Stimulated activated CD4-positive, alpha-beta T cell treated with anti-CD3 and anti-CD28 coated beads, TNF-alpha, amount 100 ng/mL, for 48 hours (primary cell): ENCODE results near the gene USP48.
"Not testable (repeated sequence)": the region's sequence is repeated elsewhere in the genome, so short reads cannot be mapped to it uniquely, and the experiment has no call there.

Experiments used
- DNase-seq, 3 donors: peaks; one replicate each; pipeline ENCODE4 v3.0.0-alpha.2; 2020; ENCODE audit warnings: low read depth in 3 of 3

Gene USP48

DNA sequence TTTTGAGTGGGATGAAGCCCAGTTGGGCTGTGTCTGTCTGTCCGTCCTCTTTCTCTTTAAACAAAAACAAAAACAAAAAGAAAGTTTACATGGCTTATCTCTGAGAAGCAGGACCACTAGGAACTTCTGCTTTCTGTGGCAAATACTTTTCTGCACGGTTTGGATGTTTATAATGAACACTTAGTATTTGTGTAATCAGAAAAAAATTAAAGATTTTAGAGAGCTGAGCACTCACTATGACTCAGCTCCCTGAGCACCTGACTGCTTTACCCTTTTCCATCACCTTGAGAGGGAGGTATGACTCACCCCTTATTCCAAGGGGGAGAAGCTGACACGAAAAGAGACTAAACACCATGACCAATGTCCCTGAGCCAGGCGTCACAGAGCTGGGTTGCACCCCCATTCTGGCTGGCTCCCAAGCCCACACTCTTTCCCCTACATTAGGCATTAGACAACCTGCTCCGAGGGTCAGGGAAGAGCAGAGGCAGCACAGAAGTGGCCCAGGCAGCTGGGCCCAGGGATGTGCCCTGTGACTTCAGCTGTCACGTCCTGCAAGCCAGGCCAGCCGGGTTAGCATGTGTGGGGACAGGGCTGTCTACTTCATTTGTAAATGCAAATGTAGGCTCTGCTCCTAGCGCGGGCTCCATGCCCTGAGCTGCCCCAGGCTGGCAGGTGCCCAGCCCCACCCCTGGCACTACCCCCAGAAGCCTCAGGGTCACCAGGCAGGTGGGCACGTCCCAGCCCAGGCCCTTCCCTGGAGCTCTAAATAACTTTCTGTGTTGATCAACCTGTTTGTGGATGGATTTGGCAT lies 144.2 kb downstream of the USP48 start:
- DNase-seq = no peak

DNA sequence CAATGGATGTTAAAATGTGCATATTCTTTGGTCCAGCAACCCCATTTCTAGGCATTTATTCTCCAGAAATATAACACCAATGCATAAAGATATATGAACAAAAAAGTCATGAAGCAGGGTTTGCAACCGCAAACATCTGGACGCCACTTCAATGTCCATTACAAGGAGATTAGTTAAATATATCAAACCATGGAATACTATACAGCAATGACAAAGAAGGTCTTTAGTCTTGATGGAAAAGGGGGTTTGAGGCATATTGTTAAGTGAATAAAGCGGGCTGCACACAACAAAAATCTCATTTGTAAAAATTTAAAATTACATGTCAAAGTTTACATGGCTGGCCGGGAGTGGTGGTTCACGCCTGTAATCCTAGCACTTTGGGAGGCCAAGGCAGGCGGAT lies 145.4 kb downstream of the USP48 start:
- no peak for DNase-seq

DNA sequence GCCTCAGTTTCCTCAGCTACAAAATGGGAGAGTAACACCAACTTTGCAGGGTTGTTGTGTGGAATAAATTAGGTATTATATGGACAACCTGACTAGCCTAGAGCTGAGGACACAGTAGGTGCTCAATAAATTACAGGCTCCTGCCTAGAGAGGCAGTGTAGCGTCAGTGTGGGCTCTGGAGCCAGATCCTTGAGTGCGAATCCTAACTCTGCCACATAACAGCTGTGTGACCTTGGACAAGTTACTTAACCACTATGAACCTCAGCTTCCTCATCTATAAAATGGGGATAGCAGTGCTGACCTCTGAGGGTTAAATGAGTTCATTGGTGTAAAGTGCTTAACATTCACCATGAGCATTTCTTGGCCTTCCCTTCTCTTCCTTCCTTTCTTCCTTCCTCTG lies 146.9 kb downstream of the USP48 start:
- no peak for DNase-seq

DNA sequence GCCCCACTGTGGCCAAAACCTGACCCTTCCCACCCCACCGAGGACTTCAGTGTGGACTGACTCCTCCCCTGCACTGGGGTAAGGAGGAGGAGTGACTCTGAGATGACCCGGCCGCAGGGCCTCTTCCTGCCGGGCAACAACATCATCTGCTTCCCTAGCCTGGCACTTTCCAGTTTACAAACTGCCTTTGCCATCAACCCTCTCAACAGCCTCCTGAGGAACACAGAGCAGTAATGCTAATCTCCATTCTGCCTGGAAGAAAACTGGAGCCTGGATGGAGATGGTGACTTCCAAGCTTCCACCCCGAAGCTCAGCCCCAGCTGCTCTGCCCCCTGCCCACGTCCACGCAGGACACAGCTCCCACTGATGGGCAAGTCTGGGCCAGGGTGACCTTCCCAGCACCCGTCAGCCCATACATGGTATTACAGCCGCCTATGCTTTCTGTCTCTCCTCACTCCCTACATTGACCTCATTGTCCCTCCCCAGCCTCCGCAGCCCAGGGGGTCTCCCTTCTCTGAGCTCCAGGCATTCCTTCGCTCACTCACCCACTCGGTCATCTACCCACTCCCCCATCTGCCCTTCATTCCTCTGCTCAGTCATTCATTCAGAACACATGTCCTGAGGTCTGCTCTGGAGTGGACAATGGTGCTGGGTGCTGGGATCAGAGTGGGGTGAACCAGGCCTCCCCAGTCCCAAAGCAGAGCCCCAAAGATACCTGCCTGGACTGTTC lies 148.0 kb downstream of the USP48 start:
- DNase-seq = no peak

DNA sequence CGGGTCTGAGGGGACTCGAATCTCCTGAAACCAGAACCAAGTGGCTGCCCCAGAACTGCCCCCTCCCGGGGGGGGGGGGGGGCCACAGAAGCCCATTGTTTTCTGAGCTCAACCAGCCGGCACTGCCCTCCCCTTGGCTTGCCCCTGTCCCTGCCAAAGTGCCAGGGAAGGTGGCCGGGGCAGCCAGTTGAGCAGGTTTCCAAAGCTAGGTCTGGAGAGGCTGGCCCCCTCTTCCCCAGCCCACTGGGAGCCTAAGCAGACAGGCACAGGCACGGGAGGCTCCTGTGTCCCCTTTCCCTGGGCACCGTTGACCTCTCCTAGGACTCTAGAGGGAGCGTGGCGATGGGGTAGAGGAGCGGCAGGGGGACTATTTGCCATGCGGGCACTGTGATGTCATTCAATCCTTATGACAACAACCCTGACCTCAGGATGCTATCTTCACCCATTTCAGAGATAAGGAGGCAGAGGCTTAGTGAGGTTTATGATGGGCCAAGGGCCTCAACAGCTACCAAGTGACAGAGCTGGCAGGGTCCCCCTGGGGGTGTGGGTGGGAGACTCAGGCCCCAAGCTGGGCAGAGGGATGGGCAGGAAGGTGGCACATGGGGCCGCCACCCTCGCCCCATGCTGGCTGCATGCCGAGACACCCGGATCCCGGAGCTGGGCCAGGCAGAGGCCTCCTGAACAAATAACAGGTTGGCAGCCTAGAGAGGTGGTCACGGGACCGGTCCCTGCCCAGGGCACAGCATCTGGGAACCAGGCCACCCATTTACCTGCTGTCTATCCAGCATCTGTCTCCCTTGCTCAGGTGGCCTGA lies 148.8 kb downstream of the USP48 start:
- DNase-seq = no peak

DNA sequence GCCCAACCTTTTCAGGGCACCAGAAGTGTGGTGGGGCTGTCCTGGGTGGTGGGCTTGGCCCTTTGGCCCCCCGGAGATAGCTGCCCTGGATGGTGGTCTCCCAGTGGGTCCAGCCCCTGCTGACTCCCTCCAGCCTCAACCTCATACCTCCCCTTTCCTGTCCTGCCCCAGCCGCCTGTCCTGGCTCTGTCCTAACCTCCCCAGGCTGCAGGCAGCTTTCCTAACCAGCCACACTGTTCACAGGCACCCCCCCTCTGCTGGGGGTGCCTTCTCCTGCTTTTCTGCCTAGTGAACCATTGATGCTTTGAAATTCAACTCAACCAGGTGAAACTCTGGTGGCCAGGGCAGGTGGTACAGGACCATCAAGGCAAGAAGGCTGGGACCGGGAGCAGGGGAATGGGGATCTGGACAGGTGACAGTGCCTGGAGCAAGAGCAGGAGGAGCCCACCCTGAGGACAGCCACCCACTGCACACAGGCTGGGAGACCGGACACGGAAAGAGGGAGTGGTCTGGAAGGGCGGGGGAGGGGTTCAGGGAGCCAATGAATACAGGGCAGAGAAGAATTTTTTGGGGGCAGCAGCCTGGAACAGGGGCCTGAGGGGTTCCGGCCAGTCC lies 149.7 kb downstream of the USP48 start:
- no peak for DNase-seq

DNA sequence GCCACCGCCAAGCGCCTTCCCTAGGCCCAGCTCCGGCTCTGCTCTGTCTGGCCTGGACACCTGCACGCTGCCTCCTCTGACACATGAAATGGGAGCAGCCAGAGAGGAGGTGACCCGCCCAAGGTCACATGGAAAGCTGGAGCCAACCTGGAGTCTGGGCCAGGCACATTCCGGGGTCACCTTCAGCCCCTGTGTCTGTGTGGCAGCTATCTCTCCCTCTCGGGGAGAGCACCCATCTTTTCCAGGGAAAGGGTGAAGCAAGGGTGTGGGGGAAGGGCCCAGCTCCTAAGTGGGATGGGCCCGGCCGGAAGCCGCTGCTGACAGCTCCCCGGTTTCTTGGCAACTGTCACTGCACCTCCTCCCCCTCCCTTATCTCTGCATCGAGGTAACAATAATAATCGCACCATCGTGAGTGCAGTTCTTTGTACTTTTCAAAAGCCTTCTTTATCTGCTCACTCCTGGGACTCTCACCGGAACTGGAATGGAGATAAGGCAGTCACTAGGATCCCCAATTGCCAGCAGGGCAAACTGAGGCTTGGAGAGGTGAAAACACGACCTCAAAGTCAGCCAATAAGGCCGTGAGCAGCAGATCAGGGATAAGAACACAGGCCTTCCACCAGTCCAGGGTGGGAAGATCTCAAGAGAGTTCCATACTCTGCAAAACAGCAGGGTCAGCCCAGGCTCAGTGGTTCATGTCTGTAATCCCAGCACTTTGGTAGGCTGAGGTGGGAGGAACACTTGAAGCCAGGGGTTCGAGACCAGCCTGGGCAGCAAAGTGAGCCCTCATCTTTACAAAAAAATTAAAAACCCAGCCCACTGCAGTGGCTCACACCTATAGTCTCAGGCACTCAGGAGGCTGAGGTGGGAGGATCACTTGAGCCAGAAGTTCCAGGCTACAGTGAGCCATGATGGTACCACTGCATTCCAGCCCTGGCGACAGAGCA lies 150.7 kb downstream of the USP48 start:
- DNase-seq = no peak

DNA sequence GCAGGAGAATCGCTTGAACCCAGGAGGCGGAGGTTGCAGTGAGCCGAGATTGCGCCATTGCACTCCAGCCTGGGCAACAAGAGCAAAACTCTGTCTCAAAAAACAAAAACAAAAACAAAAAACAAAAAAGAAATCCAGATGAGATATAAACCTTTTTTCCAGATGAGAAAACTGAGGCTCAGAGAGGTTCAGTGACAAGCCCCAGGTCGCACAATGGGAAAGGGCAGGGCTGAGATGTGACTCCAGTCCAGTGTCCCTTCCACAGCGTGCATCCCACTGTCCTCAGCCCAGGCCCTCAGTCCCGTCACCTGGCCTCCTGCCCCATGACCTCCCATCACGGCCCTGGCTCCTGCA lies 151.4 kb downstream of the USP48 start:
- DNase-seq = not testable (repeated sequence)

DNA sequence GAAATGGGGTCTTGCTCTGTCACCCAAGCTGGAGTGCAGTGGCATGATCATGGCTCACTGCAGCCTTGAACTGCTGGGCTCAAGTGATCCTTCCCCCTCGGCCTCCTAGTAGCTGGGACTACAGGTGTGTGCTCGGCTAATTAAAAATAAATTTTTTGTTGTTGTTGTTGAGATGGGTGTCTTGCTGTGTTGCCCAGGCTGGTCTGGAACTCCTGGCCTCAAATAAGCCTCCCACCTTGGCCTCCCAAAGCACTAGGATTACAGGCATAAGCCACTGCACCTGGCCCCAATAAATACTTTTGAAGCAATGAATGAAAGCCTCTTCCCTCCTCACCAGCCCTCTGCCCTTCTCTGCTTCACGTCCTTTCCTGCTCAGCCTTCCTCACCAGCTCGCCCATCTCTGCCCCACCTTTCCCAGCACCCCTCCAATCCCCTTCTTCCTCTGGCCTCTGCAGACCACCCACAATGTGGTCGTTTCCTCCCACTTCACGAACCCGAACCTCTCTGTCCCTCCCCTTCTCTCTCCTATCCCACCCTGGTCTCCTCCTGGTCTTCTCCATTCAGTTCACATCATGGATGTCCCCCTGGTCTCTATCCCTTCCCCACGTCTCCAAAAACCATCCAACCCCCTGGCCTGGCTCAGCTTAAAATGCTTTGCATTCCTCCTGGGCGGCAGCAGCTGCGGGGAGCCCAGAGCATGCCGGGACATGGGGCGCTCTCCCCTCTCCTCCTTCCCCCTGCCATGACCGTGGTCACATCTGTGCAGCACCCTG lies 152.2 kb downstream of the USP48 start:
- no peak for DNase-seq

DNA sequence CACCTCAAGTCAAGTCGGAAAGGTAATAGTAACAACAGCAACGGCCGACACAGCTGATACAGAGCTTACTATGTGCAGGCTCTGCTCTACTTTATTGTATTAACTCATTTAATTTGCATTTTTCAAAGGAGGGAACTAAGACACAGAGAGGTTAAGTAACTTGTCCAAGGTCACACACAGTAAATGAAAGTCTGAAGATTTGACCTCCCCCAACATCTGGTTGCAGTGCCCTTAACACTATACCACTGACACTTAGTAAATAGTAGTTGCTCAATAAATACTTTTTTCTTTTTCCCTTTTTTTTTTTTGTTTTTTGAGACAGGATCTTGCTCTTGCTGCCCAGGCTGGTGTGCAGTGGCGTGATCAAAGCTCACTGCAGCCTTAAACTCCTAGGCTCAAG lies 153.0 kb downstream of the USP48 start:
- no peak for DNase-seq

DNA sequence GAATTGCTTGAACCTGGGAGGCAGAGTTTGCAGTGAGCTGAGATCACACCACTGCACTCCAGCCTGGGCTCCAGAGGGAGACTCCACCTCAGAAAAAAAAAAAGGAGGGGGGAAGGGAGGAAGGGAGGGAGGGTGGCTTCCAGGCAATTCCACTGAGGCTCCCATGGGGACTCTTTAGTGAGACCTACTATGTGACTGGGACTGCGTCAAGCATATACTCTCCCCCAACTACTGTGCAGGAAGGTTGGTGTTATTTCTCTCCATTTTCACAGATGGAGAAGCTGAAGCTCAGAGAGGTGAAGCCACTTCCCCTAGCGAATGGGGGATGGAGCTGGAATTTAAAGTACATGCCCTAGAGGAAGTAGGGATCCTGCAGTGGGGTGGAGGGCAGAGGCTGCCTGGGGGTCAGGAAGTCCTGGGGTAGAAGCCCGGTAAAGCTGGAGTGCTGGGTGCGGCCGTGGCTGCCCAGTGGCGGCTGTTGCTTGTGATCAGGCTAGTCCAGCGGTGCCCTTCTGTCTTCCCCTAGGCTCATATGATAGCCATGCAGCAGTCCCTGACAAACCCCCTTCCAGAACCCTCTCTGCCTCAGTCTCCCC lies 154.1 kb downstream of the USP48 start:
- no peak for DNase-seq
